AG04449 (cell line): ENCODE measurements around the gene PRKN.

Experiments used
- CTCF ChIA-PET: fragments of 350-600 bp; formaldehyde crosslinking; extraction: SDS; loops from one replicate; lab custom pipeline; 2021; ENCODE audit warnings: antibody characterized with exemption; lab: Yijun Ruan, JAX
- POLR2A ChIA-PET: fragments of 400-600, 350-600 bp; formaldehyde crosslinking; extraction: SDS; loops from one replicate; lab custom pipeline; 2020; ENCODE audit warnings: antibody characterized with exemption, inconsistent platforms; lab: Yijun Ruan, JAX
- DNase-seq: peaks from one replicate; pipeline ENCODE4 v3.0.0-alpha.2; 2010; ENCODE audit warnings: low read depth, low spot score
- H3K4me3 ChIP-seq: 2 replicates; pipeline ENCODE4 v1.5.1; 2011; ENCODE audit warnings: low read depth, mild to moderate bottlenecking, control low read depth, low read length
- CTCF ChIP-seq: IDR thresholded peaks from one replicate; pipeline ENCODE4 v1.5.1; 2011; ENCODE audit warnings: mild to moderate bottlenecking, moderate library complexity, low read length, control low read depth, inconsistent platforms; ENCODE audit not compliant: insufficient read depth; ENCODE audit errors: missing control alignments

Gene PRKN

GRCh38 chr6:161622779-161623178, 1104.8 kb downstream of the PRKN start:
- DNase-seq: no peak
- CTCF ChIA-PET: no interaction called here
- no peak for TF ChIP-seq CTCF
- POLR2A ChIA-PET: no interaction called here
- no peak overlapping the region for H3K4me3 ChIP-seq

- no peak overlapping the region; the same call in 1 of the 2 replicates for H3K4me3 ChIP-seq
- TF ChIP-seq CTCF: peak; percentile 61
- ChIA-PET POLR2A (no interaction called here), CTCF (interaction anchor here (0.7 to 5.6 kb wide), 8 partner anchors 12 to 225 kb away, joined by 3 to 43 read pairs (median 4); no protein-coding TSS in a partner anchor)
- peak; percentile 4 for DNase-seq
Measured at GRCh38 chr6:161618831-161619454, 1108.6 kb downstream of the PRKN start.

GRCh38 chr6:161613711-161614110, 1113.9 kb downstream of the PRKN start:
- DNase-seq: no peak
- no peak overlapping the region for H3K4me3 ChIP-seq
- TF ChIP-seq CTCF: no peak
- CTCF ChIA-PET: no interaction called here
- POLR2A ChIA-PET: no interaction called here

GRCh38 chr6:161608771-161609170, 1118.8 kb downstream of the PRKN start:
- ChIA-PET CTCF (interaction anchor here (1.8 kb wide), 1 partner anchor 9 kb away, joined by 6 read pairs; no protein-coding TSS in a partner anchor), POLR2A (no interaction called here)
- DNase-seq: no peak
- no peak for TF ChIP-seq CTCF
- H3K4me3 ChIP-seq: no peak overlapping the region

GRCh38 chr6:161607696-161608297, 1119.8 kb downstream of the PRKN start:
- ChIA-PET CTCF (no interaction called here), POLR2A (no interaction called here)
- H3K4me3 ChIP-seq: no peak overlapping the region
- DNase-seq: no peak
- TF ChIP-seq CTCF: no peak

GRCh38 chr6:161602359-161602758, 1125.2 kb downstream of the PRKN start:
- ChIA-PET CTCF (no interaction called here), POLR2A (no interaction called here)
- H3K4me3 ChIP-seq: no peak overlapping the region
- no peak for TF ChIP-seq CTCF
- DNase-seq: no peak
